IMR-90 (cell line): ENCODE measurements around the gene LATS1. TPM values are rescaled to one million over a fixed set of nuclear protein-coding genes. Genes with fewer than 3 reads are reported as not detected.

ENCODE experiments used
- ATAC-seq: fragments of 200-7000 bp; cut with Tn5 transposase; 2 replicates; pipeline ENCODE4 v1.9.1; 2020; ENCODE audit warnings: low read depth, mild to moderate bottlenecking, moderate library complexity
- BruUV-seq: library from RNA; stranded (reverse); fragments of 400-500 nt; replicated peaks from 2 replicates; lab custom pipeline; 2021; lab: Mats Ljungman, UMichigan
- CTCF ChIA-PET: fragments of 300-600 bp; formaldehyde crosslinking; extraction: SDS; loops from one replicate; lab custom pipeline; 2021; ENCODE audit warnings: antibody characterized with exemption; lab: Yijun Ruan, JAX
- POLR2A ChIA-PET: fragments of 300-600 bp; sonication (Branson Sonifier 250); formaldehyde crosslinking; loops from one replicate; lab custom pipeline; 2022; ENCODE audit warnings: antibody characterized with exemption; ENCODE audit not compliant: unreplicated experiment; lab: Charles Lee
- DNase-seq: peaks from one replicate; pipeline ENCODE4 v3.0.0; 2013
- H2AFZ ChIP-seq: replicated peaks from 2 replicates; pipeline ENCODE3; 2013; ENCODE audit warnings: low read length, mild to moderate bottlenecking; ENCODE audit not compliant: poor library complexity
- H2AK5ac ChIP-seq: 2 replicates; pipeline ENCODE4 v1.6.1; 2013; ENCODE audit warnings: low read depth, low read length, inconsistent platforms
- H2AK9ac ChIP-seq: replicated peaks from 2 replicates; pipeline ENCODE3; 2013; ENCODE audit warnings: mild to moderate bottlenecking, low read depth, low read length, moderate library complexity; ENCODE audit not compliant: poor library complexity
- H2BK120ac ChIP-seq: 2 replicates; pipeline ENCODE4 v1.6.1; 2013; ENCODE audit warnings: low read depth, low read length, inconsistent platforms
- H2BK15ac ChIP-seq: 3 replicates; pipeline ENCODE4 v1.6.1; 2013; ENCODE audit warnings: low read depth, low read length, inconsistent platforms
- H2BK20ac ChIP-seq: 2 replicates; pipeline ENCODE4 v1.6.1; 2013; ENCODE audit warnings: low read depth, mild to moderate bottlenecking, inconsistent platforms, low read length, moderate library complexity
- H2BK5ac ChIP-seq: 2 replicates; pipeline ENCODE4 v1.6.1; 2013; ENCODE audit warnings: mild to moderate bottlenecking, low read depth, low read length, inconsistent platforms; ENCODE audit not compliant: poor library complexity, severe bottlenecking
- H3K14ac ChIP-seq: replicated peaks from 2 replicates; pipeline ENCODE4 v1.6.1; 2013; ENCODE audit warnings: low read depth, low read length, inconsistent platforms
- H3K18ac ChIP-seq: 2 replicates; pipeline ENCODE4 v1.6.1; 2013; ENCODE audit warnings: low read depth, low read length, control low read depth
- H3K23ac ChIP-seq: 2 replicates; pipeline ENCODE4 v1.6.1; 2013; ENCODE audit warnings: low read depth, low read length, inconsistent platforms
- H3K27ac ChIP-seq: 2 replicates; pipeline ENCODE4 v1.5.1; 2013; ENCODE audit warnings: mild to moderate bottlenecking, control low read depth, low read length; ENCODE audit not compliant: insufficient read depth
- H3K27me3 ChIP-seq: 2 replicates; pipeline ENCODE4 v1.6.1; 2013; ENCODE audit warnings: low read length; ENCODE audit not compliant: control insufficient read depth, insufficient read depth
- H3K36me3 ChIP-seq: 2 replicates; pipeline ENCODE4 v1.6.1; 2013; ENCODE audit warnings: low read length, mixed read lengths; ENCODE audit not compliant: control insufficient read depth, insufficient read depth
- H3K4ac ChIP-seq: 2 replicates; pipeline ENCODE4 v1.6.1; 2013; ENCODE audit warnings: low read depth, low read length, inconsistent platforms
- H3K4me1 ChIP-seq: 2 replicates; pipeline ENCODE4 v1.6.1; 2013; ENCODE audit warnings: low read length, mixed read lengths; ENCODE audit not compliant: control insufficient read depth, insufficient read depth
- H3K4me2 ChIP-seq: 2 replicates; pipeline ENCODE4 v1.6.1; 2013; ENCODE audit warnings: low read depth, mild to moderate bottlenecking, control low read depth, low read length, moderate library complexity
- H3K4me3 ChIP-seq: 2 replicates; pipeline ENCODE4 v1.5.1; 2013; ENCODE audit warnings: low read depth, mild to moderate bottlenecking, control low read depth, low read length, moderate library complexity; ENCODE audit not compliant: insufficient read depth
- H3K56ac ChIP-seq: 2 replicates; pipeline ENCODE4 v1.6.1; 2013; ENCODE audit warnings: low read length, inconsistent platforms; ENCODE audit not compliant: insufficient read depth; ENCODE audit errors: extremely low read depth
- H3K79me1 ChIP-seq, 2 experiments: 2 replicates each; pipeline ENCODE4 v1.6.1; 2013; ENCODE audit warnings: low read length in 2 of 2, inconsistent platforms in 1 of 2, low read depth in 1 of 2
- H3K9ac ChIP-seq: 2 replicates; pipeline ENCODE4 v1.6.1; 2013; ENCODE audit warnings: low read depth, low read length, control low read depth
- H3K9me1 ChIP-seq: 2 replicates; pipeline ENCODE4 v1.6.1; 2013; ENCODE audit warnings: low read length, inconsistent platforms; ENCODE audit not compliant: insufficient read depth
- H3K9me3 ChIP-seq: 2 replicates; pipeline ENCODE4 v1.6.1; 2013; ENCODE audit warnings: low read length; ENCODE audit not compliant: control insufficient read depth, insufficient read depth
- H4K20me1 ChIP-seq: 2 replicates; pipeline ENCODE4 v1.6.1; 2013; ENCODE audit warnings: low read length, inconsistent platforms; ENCODE audit not compliant: insufficient read depth
- H4K5ac ChIP-seq: 2 replicates; pipeline ENCODE4 v1.6.1; 2013; ENCODE audit warnings: mild to moderate bottlenecking, low read depth, low read length, control low read depth
- H4K8ac ChIP-seq, 2 experiments: 2 replicates each; pipeline ENCODE4 v1.6.1; 2013; ENCODE audit warnings: low read depth in 2 of 2, low read length in 2 of 2, control low read depth in 1 of 2, inconsistent platforms in 1 of 2
- H4K91ac ChIP-seq: 2 replicates; pipeline ENCODE4 v1.6.1; 2013; ENCODE audit warnings: low read depth, low read length, inconsistent platforms; ENCODE audit not compliant: insufficient read depth
- BHLHE40 ChIP-seq: fragments of 150-350 bp; IDR thresholded peaks from 2 replicates; pipeline ENCODE4 v1.6.1; 2016; ENCODE audit warnings: mild to moderate bottlenecking, low read depth, low read length
- FOS ChIP-seq: fragments of 150-350 bp; IDR thresholded peaks from 2 replicates; pipeline ENCODE4 v1.6.1; 2016; ENCODE audit warnings: low read depth, low read length
- MAZ ChIP-seq: IDR thresholded peaks from 2 replicates; pipeline ENCODE4 v1.6.1; 2012; ENCODE audit warnings: low read depth, mild to moderate bottlenecking, low read length, improper control_type of control experiment, moderate library complexity, borderline replicate concordance
- POLR2A ChIP-seq: IDR thresholded peaks from 2 replicates; pipeline ENCODE4 v1.6.1; 2012; ENCODE audit warnings: mild to moderate bottlenecking, low read depth, low read length
- WGBS, 2 experiments: methylation state at CpG; one replicate each; pipeline versions ENCODE4 v1.1.5 to v1.1.7; 2013; ENCODE audit warnings: missing lambda C conversion rate in 2 of 2; ENCODE audit not compliant: insufficient read length in 1 of 2; ENCODE audit errors: extremely low coverage in 2 of 2; 5-methylcytosine and 5-hydroxymethylcytosine counted together
- dilution Hi-C: fragments of 300-500 bp; cut with HindIII; formaldehyde crosslinking; loops from one replicate; pipeline ENCODE4 v1.14.3; 2018; ENCODE audit warnings: low sequenced_read_pairs; ENCODE audit not compliant: unreplicated experiment
- in situ Hi-C: fragments of 300-500 bp; cut with MboI; formaldehyde crosslinking; loops from 3 replicates; pipeline ENCODE4 v1.14.3; 2019; ENCODE audit warnings: low sequenced_read_pairs, inconsistent platforms, mixed read lengths
- intact Hi-C: fragments of 100-400 bp; cut with micrococcal nuclease; formaldehyde crosslinking; loops from 2 replicates; pipeline ENCODE4 v1.10.0; 2022
- polyA plus RNA-seq, 3 experiments: library from polyadenylated mRNA; depleted of rRNA; stranded (reverse); fragments of >200 nt; gene quantifications; 2 replicates each; pipeline ENCODE4 v1.2.3, GENCODE V29; 2012; ENCODE audit warnings: low replicate concordance in 1 of 3
- total RNA-seq: library from RNA; depleted of rRNA; stranded (reverse); fragments of >200 nt; gene quantifications from 2 replicates; pipeline ENCODE4 v1.2.3, GENCODE V29; 2012
- TF ChIP-seq, protein P1 (sequence below): fragments of 150-350 bp; IDR thresholded peaks from 2 replicates; pipeline ENCODE4 v1.6.1; 2017; ENCODE audit warnings: mild to moderate bottlenecking, antibody characterized with exemption, low read length, low read depth

The LATS1 gene
- total and polyA plus RNA-seq, 2 of the 4 experiments (the other 2 are of a cell fraction), result 7.9 to 20.1 TPM

DNA sequence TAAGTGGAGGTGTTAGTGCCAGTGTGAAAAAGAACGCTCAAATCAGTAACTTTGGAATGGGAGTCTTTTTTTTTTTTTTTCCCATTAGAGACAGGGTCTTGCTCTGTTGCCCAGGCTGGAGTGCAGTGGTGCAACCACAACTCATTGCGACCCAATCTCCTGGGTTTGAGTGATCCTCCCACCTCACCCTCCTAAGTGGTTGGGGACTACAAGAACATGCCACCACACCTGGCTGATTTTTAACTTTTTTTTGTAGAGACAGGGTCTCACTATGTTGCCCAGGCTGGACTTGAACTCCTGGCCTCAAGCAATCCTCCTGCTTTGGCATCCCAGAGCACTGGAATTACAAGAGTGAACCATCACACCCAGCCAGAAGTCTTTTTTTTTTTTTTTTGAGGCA, 19.7 kb downstream of the LATS1 start:
- H4K20me1 ChIP-seq, result peaks cover 40% of the 10 kb centered on the region; the same call in 1 of the 2 replicates
- peaks cover 10% of the 10 kb centered on the region; the same call in 1 of the 2 replicates for H3K9me1 ChIP-seq
- intact Hi-C loops (no loop called here), in situ Hi-C loops (no loop called here), dilution Hi-C loops (no loop called here)
- H3K27me3 ChIP-seq, result no peaks in the 10 kb centered on the region
- no peak overlapping the region for H3K14ac ChIP-seq
- TF ChIP-seq, protein P1, sequence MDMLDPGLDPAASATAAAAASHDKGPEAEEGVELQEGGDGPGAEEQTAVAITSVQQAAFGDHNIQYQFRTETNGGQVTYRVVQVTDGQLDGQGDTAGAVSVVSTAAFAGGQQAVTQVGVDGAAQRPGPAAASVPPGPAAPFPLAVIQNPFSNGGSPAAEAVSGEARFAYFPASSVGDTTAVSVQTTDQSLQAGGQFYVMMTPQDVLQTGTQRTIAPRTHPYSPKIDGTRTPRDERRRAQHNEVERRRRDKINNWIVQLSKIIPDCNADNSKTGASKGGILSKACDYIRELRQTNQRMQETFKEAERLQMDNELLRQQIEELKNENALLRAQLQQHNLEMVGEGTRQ, result no peak
- no peak for TF ChIP-seq POLR2A
- no peak for TF ChIP-seq MAZ
- no peak for TF ChIP-seq BHLHE40
- no peak for TF ChIP-seq FOS
- no peak overlapping the region for H2BK5ac ChIP-seq
- H2AFZ ChIP-seq, result no peak overlapping the region
- ChIA-PET CTCF (no interaction called here), POLR2A (no interaction called here)
- H2BK15ac ChIP-seq, result no peak overlapping the region
- H2AK9ac ChIP-seq, result no peak overlapping the region
- no peak overlapping the region for H3K4me3 ChIP-seq
- no peak overlapping the region for H3K18ac ChIP-seq
- no peak overlapping the region for H3K23ac ChIP-seq
- H3K9me3 ChIP-seq, result no peaks in the 10 kb centered on the region
- BruUV-seq, result no TSS peak
- H2AK5ac ChIP-seq, result no peak overlapping the region
- peaks cover 13 to 53% of the 10 kb centered on the region in 2 experiments for H3K79me1 ChIP-seq
- H3K4ac ChIP-seq, result no peak overlapping the region
- no peak overlapping the region for H4K8ac ChIP-seq
- H2BK20ac ChIP-seq, result no peak overlapping the region
- H3K56ac ChIP-seq, result no peak overlapping the region
- H3K4me2 ChIP-seq, result no peak overlapping the region
- no peak overlapping the region for H4K91ac ChIP-seq
- H3K4me1 ChIP-seq, result peaks cover 3% of the 10 kb centered on the region; the same call in 1 of the 2 replicates
- H3K36me3 ChIP-seq, result peaks cover 17% of the 10 kb centered on the region
- H3K9ac ChIP-seq, result no peak overlapping the region
- no peak for ATAC-seq
- H4K5ac ChIP-seq, result no peak overlapping the region
- no CpG with 5 or more reads among the region's 2 CpGs for WGBS, 2 experiments
- H3K27ac ChIP-seq, result no peak overlapping the region
- no peak overlapping the region for H2BK120ac ChIP-seq
- DNase-seq, result no peak
